ENCODE data around the gene ZNF366.

The ZNF366 gene, protein sequence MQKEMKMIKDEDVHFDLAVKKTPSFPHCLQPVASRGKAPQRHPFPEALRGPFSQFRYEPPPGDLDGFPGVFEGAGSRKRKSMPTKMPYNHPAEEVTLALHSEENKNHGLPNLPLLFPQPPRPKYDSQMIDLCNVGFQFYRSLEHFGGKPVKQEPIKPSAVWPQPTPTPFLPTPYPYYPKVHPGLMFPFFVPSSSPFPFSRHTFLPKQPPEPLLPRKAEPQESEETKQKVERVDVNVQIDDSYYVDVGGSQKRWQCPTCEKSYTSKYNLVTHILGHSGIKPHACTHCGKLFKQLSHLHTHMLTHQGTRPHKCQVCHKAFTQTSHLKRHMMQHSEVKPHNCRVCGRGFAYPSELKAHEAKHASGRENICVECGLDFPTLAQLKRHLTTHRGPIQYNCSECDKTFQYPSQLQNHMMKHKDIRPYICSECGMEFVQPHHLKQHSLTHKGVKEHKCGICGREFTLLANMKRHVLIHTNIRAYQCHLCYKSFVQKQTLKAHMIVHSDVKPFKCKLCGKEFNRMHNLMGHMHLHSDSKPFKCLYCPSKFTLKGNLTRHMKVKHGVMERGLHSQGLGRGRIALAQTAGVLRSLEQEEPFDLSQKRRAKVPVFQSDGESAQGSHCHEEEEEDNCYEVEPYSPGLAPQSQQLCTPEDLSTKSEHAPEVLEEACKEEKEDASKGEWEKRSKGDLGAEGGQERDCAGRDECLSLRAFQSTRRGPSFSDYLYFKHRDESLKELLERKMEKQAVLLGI

DNA sequence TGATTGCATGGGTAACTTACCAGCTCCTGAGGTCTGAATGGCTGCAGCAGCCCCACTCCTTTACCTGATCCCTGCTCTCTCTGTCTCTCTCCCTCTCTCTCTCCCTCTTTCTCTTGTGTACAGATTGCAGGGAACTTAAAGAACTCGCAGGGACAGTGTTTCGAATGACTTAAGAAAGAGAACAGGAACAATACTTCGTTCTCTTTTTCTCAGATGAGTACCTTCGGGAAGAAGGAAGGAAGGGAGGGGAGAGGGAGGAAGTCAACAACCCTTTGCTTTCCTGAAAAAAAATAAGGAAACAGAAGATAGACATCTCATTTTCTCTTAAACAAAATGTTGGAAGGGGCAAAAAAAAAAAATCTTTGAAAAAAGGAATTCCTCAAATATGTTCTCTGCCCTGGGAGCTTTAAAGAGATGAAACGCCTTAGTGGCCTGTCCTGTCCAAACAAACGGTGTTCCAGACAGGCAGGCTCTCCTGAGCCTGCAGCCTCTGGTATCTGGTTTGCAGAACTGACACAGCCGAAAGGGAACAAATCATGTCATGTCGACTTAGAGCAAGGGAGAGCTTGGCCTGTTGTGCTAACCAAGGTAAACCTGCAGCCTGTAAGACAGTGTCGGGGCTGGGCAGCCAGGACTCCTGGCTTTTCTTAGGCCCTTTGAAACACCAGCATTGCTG is at the start of gene ZNF366:
Gene ZNF366 (minus strand): TSS at position 180 of the 676 bp plus-strand sequence. CDS start 45,914 bp downstream, outside the sequence.
- Histone ChIP-seq H3K27me3 (ENCODE audit: control insufficient read depth, insufficient read depth, low read length) (no peaks in the 10 kb centered on the region), H3K36me3 (ENCODE audit: control insufficient read depth, insufficient read depth, low read length) (no peaks in the 10 kb centered on the region), H3K27ac (ENCODE audit: low read depth, low read length) (peak within 1 kb of the TSS; percentile 27), H3K9ac (ENCODE audit: low read length) (no peak within 1 kb of the TSS), H3K4me3 (ENCODE audit: low read length) (no peak within 1 kb of the TSS), H3K4me1 (ENCODE audit: control insufficient read depth, insufficient read depth, low read length) (peaks cover 10% of the 10 kb centered on the region)

DNA sequence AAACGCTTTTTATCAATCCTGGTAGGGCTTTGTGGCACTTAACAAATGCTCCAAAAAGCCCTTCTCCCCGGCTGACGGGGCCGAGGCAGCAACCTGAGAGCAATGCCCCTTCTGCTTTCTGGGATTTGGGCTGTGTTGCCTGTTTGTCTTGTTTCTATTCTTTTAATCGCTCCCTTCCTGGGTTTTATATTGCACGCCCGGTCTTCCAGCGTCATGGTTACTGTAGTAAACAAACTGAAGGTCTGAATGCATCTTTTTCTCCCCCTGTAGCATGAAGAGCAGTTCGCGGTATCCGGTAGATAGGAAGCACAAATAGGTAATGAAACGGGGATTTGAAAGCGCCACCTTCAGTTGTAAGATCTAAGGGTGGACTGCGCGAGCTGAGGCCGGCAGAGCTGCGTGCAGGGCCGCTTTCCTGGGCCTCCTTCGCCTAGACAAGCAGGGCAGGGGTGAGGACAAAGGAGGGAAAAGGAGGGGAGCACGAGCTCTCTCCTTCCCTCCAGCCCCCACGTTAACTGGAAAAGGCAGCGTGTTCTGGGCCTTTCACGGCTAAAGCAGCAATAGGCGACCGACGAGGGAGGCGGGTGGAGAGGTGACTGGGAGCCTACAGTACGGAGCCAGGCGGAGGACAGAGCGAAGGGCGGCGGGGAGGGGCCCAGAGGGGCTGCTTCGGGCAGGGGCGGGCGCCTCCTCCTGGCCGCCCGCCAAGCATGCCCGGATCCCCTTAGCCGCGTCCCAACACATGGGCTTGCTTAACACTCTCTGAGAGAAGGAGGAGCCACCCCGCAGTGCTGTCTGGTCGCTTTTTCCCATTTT is 49.3 kb upstream of the ZNF366 start:
- Histone ChIP-seq H3K27ac (ENCODE audit: low read depth, low read length) (peak overlapping the region; percentile 57), H3K27me3 (ENCODE audit: control insufficient read depth, insufficient read depth, low read length) (no peaks in the 10 kb centered on the region), H3K4me1 (ENCODE audit: control insufficient read depth, insufficient read depth, low read length) (peaks cover 15% of the 10 kb centered on the region), H3K9ac (ENCODE audit: low read length) (no peak overlapping the region), H3K36me3 (ENCODE audit: control insufficient read depth, insufficient read depth, low read length) (no peaks in the 10 kb centered on the region), H3K4me3 (ENCODE audit: low read length) (peak overlapping the region; percentile 79)

DNA sequence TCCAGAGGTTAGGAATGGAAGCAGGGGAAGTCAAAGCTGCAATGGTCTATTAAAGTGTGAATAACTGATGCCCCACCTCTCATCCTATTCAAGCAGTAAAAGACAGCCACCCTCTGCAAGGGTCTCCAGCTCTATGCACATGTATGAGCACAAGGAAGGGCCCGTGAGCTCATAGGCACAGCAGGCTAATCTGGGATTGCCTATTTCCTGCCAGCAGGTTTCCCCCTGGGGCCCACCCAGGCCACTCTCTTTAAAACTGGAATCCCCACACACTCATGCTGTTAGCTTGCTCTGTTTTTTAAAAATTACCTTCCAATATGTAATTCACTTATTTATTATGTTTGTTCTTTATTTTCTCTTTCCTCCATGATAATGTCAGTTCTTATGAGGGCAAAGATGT is 48.7 kb upstream of the ZNF366 start:
- Histone ChIP-seq H3K4me1 (ENCODE audit: control insufficient read depth, insufficient read depth, low read length) (peaks cover 15% of the 10 kb centered on the region), H3K27ac (ENCODE audit: low read depth, low read length) (no peak overlapping the region), H3K4me3 (ENCODE audit: low read length) (peak overlapping the region; percentile 79), H3K9ac (ENCODE audit: low read length) (no peak overlapping the region), H3K27me3 (ENCODE audit: control insufficient read depth, insufficient read depth, low read length) (no peaks in the 10 kb centered on the region), H3K36me3 (ENCODE audit: control insufficient read depth, insufficient read depth, low read length) (no peaks in the 10 kb centered on the region)

DNA sequence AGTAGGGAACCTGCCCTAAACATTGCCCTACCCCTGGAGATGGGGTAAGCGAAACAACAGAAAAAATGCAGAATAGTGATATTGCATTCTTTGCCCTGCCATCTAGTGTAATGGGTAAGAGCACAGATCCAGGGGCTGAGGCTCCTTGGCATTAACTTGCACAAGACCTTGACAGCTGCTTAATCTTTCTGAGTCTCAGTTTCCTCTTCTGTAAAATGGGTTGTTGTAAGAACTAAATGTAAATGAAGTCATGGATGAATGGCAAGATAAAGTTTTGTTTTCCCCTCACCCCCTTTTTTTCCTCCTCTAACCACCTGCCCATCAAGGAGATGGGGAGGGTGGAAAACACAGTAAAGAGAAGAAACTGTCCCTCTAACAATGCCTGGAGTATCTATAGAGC is 47.7 kb upstream of the ZNF366 start:
- H3K4me3 ChIP-seq (ENCODE audit: low read length) = no peak overlapping the region
- no peak overlapping the region for H3K9ac ChIP-seq (ENCODE audit: low read length)
- no peaks in the 10 kb centered on the region for H3K27me3 ChIP-seq (ENCODE audit: control insufficient read depth, insufficient read depth, low read length)
- H3K36me3 ChIP-seq (ENCODE audit: control insufficient read depth, insufficient read depth, low read length) = no peaks in the 10 kb centered on the region
- peaks cover 15% of the 10 kb centered on the region for H3K4me1 ChIP-seq (ENCODE audit: control insufficient read depth, insufficient read depth, low read length)
- no peak overlapping the region for H3K27ac ChIP-seq (ENCODE audit: low read depth, low read length)

DNA sequence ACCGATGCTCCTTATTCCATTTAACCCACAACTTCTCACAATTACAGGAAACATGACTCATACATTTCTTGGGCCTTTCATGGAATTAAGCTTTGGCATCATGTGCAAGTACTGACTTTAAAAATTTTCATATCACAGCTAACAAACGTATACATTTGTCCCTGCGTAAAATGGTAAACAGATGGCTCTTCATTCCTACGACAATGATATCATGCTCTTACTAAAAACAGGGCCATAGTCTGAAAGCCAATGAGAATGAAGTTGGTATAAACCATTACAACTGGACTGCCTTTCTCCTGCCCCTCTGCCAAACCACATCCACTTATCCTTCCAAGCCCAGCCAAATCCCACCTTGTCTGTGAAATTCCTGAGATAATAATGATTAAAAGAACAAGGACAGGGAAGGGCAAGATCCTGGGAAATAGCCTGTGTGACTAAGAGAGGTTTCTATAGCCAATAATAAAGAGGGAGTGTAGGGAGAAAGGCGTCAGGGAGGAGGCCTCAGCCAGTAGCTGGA is 44.9 kb upstream of the ZNF366 start:
- Histone ChIP-seq H3K9ac (ENCODE audit: low read length) (no peak overlapping the region), H3K27me3 (ENCODE audit: control insufficient read depth, insufficient read depth, low read length) (no peaks in the 10 kb centered on the region), H3K4me3 (ENCODE audit: low read length) (no peak overlapping the region), H3K4me1 (ENCODE audit: control insufficient read depth, insufficient read depth, low read length) (peaks cover 10% of the 10 kb centered on the region), H3K27ac (ENCODE audit: low read depth, low read length) (no peak overlapping the region), H3K36me3 (ENCODE audit: control insufficient read depth, insufficient read depth, low read length) (no peaks in the 10 kb centered on the region)

DNA sequence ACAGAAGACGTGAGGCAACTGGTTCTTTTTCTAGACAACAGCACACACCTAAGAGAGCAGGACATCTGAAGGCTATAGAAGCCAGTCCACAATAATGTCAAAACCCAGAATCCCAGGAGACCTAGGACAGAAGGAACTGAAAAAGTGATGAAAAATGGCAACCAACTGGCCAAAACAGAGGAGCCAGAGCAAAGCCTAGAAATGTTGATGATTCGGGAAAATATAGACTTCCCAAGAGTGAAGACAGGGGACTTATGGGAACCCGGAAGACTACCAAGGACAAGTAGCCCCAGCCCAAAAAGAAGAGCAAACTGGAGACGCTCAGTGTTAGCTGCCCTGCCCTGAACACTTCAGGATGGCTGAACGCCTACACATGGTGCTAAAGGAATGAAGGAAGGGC is 43.4 kb upstream of the ZNF366 start:
- H3K4me3 ChIP-seq (ENCODE audit: low read length) = no peak overlapping the region
- H3K4me1 ChIP-seq (ENCODE audit: control insufficient read depth, insufficient read depth, low read length) = no peaks in the 10 kb centered on the region
- no peak overlapping the region for H3K9ac ChIP-seq (ENCODE audit: low read length)
- H3K27ac ChIP-seq (ENCODE audit: low read depth, low read length) = no peak overlapping the region
- no peaks in the 10 kb centered on the region for H3K36me3 ChIP-seq (ENCODE audit: control insufficient read depth, insufficient read depth, low read length)
- no peaks in the 10 kb centered on the region for H3K27me3 ChIP-seq (ENCODE audit: control insufficient read depth, insufficient read depth, low read length)

DNA sequence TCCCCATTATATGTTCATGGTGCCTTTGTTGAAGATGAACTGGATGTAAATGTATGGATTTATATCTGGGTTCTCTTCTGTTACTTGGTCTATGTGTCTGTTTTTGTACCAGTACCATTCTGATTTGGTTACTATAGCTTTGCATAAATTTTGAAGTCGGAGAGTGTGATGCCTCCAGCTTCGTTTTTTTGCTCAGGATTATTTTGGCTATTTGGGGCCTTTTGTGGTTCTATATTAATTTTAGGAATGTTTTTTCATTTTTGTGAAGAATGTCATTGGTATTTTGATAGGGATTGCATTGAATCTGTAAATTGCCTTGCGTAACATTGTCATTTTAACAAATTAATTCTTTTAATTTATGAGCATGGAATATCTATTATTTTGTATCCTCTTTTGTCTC is 36.6 kb upstream of the ZNF366 start:
- Histone ChIP-seq H3K36me3 (ENCODE audit: control insufficient read depth, insufficient read depth, low read length) (no peaks in the 10 kb centered on the region), H3K27ac (ENCODE audit: low read depth, low read length) (no peak overlapping the region), H3K9ac (ENCODE audit: low read length) (no peak overlapping the region)

DNA sequence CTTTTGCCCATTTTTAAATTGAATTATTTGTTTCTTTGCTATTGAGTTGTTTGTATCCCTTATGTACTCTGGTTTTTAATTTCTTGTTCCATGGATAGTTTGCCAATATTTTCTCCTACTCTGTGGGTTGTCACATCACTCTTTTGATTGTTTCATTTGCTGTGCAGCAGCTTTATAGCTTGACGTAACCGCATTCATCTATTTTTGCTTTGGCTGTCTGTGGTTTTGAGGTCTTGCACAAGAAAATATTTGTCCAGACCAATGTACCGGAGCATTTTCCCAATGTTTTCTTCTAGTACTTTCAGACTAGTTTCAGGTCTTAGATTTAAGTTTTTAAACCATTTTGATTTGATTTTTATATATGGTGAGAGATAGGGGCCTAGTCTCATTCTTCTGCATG is 36.2 kb upstream of the ZNF366 start:
- no peak overlapping the region for H3K27ac ChIP-seq (ENCODE audit: low read depth, low read length)

More for the DNA sequence above, 36.6 kb upstream of the ZNF366 start:
- Histone ChIP-seq H3K4me1 (ENCODE audit: control insufficient read depth, insufficient read depth, low read length) (no peaks in the 10 kb centered on the region), H3K4me3 (ENCODE audit: low read length) (no peak overlapping the region), H3K27me3 (ENCODE audit: control insufficient read depth, insufficient read depth, low read length) (no peaks in the 10 kb centered on the region)

DNA sequence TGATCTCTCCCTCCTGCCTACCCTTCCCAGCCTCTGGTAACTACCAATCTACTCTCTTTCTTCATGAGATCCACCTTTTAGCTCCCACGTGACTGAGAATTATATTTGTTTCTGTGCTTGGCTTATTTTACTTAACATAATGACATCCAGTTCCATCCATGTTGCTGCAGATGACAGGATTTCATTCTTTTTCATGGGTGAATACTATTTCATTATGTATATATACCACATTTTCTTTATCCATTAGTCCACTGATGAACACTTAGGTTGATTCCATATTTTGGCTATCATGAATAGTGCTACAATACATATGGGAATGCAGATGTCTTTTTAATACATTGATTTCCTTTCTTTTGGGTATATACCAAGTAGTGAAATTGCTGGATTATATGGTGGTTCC is 35.5 kb upstream of the ZNF366 start:
- Histone ChIP-seq H3K36me3 (ENCODE audit: control insufficient read depth, insufficient read depth, low read length) (no peaks in the 10 kb centered on the region), H3K4me3 (ENCODE audit: low read length) (no peak overlapping the region), H3K4me1 (ENCODE audit: control insufficient read depth, insufficient read depth, low read length) (no peaks in the 10 kb centered on the region), H3K27me3 (ENCODE audit: control insufficient read depth, insufficient read depth, low read length) (no peaks in the 10 kb centered on the region), H3K9ac (ENCODE audit: low read length) (no peak overlapping the region), H3K27ac (ENCODE audit: low read depth, low read length) (no peak overlapping the region)

More for the DNA sequence above, 36.2 kb upstream of the ZNF366 start:
- Histone ChIP-seq H3K4me1 (ENCODE audit: control insufficient read depth, insufficient read depth, low read length) (no peaks in the 10 kb centered on the region), H3K9ac (ENCODE audit: low read length) (no peak overlapping the region), H3K36me3 (ENCODE audit: control insufficient read depth, insufficient read depth, low read length) (no peaks in the 10 kb centered on the region), H3K4me3 (ENCODE audit: low read length) (no peak overlapping the region), H3K27me3 (ENCODE audit: control insufficient read depth, insufficient read depth, low read length) (no peaks in the 10 kb centered on the region)

DNA sequence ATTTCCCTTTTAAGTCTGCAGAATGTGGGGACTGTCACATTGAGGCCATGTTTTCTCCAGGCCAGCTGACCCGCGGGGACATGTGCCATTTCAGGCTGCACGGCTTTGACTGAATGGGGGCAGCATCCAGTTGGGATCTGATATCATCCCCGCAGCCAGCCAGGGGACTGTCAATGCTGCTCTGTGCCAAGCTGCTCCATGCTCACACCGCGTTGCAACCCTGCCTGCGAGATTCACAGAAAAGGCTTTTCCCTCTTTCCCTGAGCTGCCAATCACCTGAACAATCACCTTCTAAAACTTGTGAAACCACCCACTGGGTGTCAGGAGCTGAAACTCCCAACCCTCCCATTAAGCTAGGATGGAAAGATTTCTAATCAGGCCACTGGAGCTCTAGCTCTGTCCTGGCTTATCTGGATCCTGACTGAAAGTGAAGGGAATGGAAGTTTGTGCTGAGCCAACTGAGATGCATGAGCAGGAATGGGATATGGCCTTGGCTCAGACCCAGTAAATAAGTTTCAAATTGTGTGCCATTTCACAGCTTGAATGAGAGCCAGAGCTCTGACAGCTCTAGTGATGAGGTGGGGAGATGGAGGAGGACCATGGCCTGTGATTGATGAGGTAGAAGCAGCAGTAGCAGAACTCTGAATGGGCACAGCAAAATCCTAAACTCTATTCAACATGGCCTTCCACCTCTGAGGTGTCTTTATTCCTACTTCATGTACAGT is 34.5 kb upstream of the ZNF366 start:
- Histone ChIP-seq H3K36me3 (ENCODE audit: control insufficient read depth, insufficient read depth, low read length) (no peaks in the 10 kb centered on the region), H3K27me3 (ENCODE audit: control insufficient read depth, insufficient read depth, low read length) (no peaks in the 10 kb centered on the region), H3K9ac (ENCODE audit: low read length) (no peak overlapping the region), H3K27ac (ENCODE audit: low read depth, low read length) (no peak overlapping the region), H3K4me3 (ENCODE audit: low read length) (no peak overlapping the region), H3K4me1 (ENCODE audit: control insufficient read depth, insufficient read depth, low read length) (no peaks in the 10 kb centered on the region)

DNA sequence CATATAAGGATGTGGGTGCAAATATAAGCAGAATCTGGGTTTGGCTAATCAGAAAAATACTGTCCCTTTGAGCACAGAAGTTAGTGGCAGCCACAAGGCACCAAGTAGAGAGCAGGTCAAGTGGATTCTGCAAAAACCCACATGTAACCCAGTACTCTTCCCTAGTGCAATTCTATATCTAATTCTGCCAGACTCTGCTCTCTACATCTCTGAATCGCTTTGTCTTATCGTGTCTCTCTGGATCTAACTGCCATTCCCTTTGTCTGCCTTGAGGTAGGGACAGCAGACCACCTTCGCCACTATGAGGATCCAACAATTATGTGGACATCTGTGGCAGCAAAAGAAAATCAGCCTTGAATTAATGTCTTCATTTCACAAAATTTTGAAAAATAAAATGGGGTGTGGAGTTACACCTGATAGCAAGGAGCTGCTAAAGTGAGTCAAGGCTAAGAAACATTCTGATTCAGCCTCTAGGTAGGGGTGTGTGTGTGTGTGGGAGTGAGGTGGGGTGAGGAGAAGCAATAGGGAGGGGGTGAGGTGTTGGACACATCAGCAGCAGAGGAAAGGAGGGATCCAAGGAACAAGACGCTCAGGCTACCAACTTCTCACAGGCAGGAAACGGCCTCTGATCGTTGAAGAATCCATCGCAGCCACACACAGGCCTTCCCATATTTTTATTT is 33.7 kb upstream of the ZNF366 start:
- H3K36me3 ChIP-seq (ENCODE audit: control insufficient read depth, insufficient read depth, low read length) = no peaks in the 10 kb centered on the region
- no peaks in the 10 kb centered on the region for H3K4me1 ChIP-seq (ENCODE audit: control insufficient read depth, insufficient read depth, low read length)
- no peaks in the 10 kb centered on the region for H3K27me3 ChIP-seq (ENCODE audit: control insufficient read depth, insufficient read depth, low read length)
- no peak overlapping the region for H3K4me3 ChIP-seq (ENCODE audit: low read length)
- no peak overlapping the region for H3K9ac ChIP-seq (ENCODE audit: low read length)
- no peak overlapping the region for H3K27ac ChIP-seq (ENCODE audit: low read depth, low read length)
